CD4-positive, alpha-beta T cell treated with Interleukin-2 at 100 ng/mL for 4 hours (primary cell): ENCODE measurements around the gene BHLHA9.
"Not testable (repeated sequence)": the region's sequence is repeated elsewhere in the genome, so short reads cannot be mapped to it uniquely, and the experiment has no call there.

Experiments used
- DNase-seq: peaks from one replicate; pipeline ENCODE4 v3.0.0-alpha.2; 2020; ENCODE audit warnings: low spot score

Gene BHLHA9

GRCh38 chr17:1270210-1271029, at the start of gene BHLHA9:
Gene BHLHA9, plus strand, starts transcription at chr17:1270444. Its CDS starts 120 bp downstream, at chr17:1270564.
- DNase-seq, result no peak

- no peak for DNase-seq
These were observed 49.0 kb upstream of the BHLHA9 start for GRCh38 chr17:1221209-1221608.

- DNase-seq, result no peak
These were observed 47.9 kb upstream of the BHLHA9 start for GRCh38 chr17:1222321-1222720.

- DNase-seq, result no peak
These were observed 46.6 kb upstream of the BHLHA9 start for GRCh38 chr17:1223662-1224061.

- no peak for DNase-seq
These were observed 45.9 kb upstream of the BHLHA9 start for GRCh38 chr17:1224330-1224729.

- no peak for DNase-seq
These were observed 43.9 kb upstream of the BHLHA9 start for GRCh38 chr17:1226308-1226707.

GRCh38 chr17:1227365-1227764, 42.9 kb upstream of the BHLHA9 start:
- DNase-seq, result no peak

- peak; percentile 18 for DNase-seq
These were observed 42.1 kb upstream of the BHLHA9 start for GRCh38 chr17:1227917-1228780.

GRCh38 chr17:1228781-1229348, 41.4 kb upstream of the BHLHA9 start:
- DNase-seq, result no peak

- DNase-seq, result peak; percentile 38
These were observed 40.8 kb upstream of the BHLHA9 start for GRCh38 chr17:1229349-1229899.

- no peak for DNase-seq
These were observed 40.2 kb upstream of the BHLHA9 start for GRCh38 chr17:1229900-1230501.

GRCh38 chr17:1231456-1231855, 38.8 kb upstream of the BHLHA9 start:
- no peak for DNase-seq

- no peak for DNase-seq
These were observed 37.9 kb upstream of the BHLHA9 start for GRCh38 chr17:1232331-1232730.

GRCh38 chr17:1232786-1233185, 37.5 kb upstream of the BHLHA9 start:
- DNase-seq, result no peak

- no peak for DNase-seq
These were observed 35.8 kb upstream of the BHLHA9 start for GRCh38 chr17:1234455-1234854.

- DNase-seq, result no peak
These were observed 32.8 kb upstream of the BHLHA9 start for GRCh38 chr17:1237471-1237870.

- no peak for DNase-seq
These were observed 31.0 kb upstream of the BHLHA9 start for GRCh38 chr17:1239210-1239609.

- not testable (repeated sequence) for DNase-seq
These were observed 29.8 kb upstream of the BHLHA9 start for GRCh38 chr17:1240426-1240825.

GRCh38 chr17:1241929-1242328, 28.3 kb upstream of the BHLHA9 start:
- no peak for DNase-seq

- no peak for DNase-seq
These were observed 25.6 kb upstream of the BHLHA9 start for GRCh38 chr17:1244606-1245012.

- no peak for DNase-seq
These were observed 18.2 kb upstream of the BHLHA9 start for GRCh38 chr17:1251866-1252608.
